Hepatocyte (in vitro differentiated cells): ENCODE results near the gene CCL23. TPM values are rescaled to one million over a fixed set of nuclear protein-coding genes. Genes with fewer than 3 reads are reported as not detected.

Experiments used
- DNase-seq: peaks from one replicate; pipeline ENCODE4 v3.0.0-alpha.2; 2016; ENCODE audit warnings: low spot score
- H2AFZ ChIP-seq: fragments of 200-600 bp; sonication (generic); 2 replicates; pipeline ENCODE4 v1.6.0; 2016; ENCODE audit warnings: antibody characterized with exemption, mild to moderate bottlenecking
- H3K27ac ChIP-seq: fragments of 200-600 bp; sonication (generic); 2 replicates; pipeline ENCODE4 v1.5.1; 2016; ENCODE audit warnings: mild to moderate bottlenecking
- H3K27me3 ChIP-seq: fragments of 200-600 bp; sonication (generic); 2 replicates; pipeline ENCODE4 v1.6.1; 2016
- H3K36me3 ChIP-seq: fragments of 200-600 bp; sonication (generic); replicated peaks from 2 replicates; pipeline ENCODE4 v1.5.1; 2016; ENCODE audit warnings: low read depth; ENCODE audit not compliant: insufficient read depth
- H3K4me1 ChIP-seq: fragments of 200-600 bp; sonication (generic); 2 replicates; pipeline ENCODE4 v1.5.1; 2016; ENCODE audit warnings: mild to moderate bottlenecking, moderate library complexity; ENCODE audit not compliant: insufficient read depth
- H3K4me2 ChIP-seq: fragments of 200-600 bp; sonication (generic); 2 replicates; pipeline ENCODE4 v1.6.0; 2016
- H3K4me3 ChIP-seq: fragments of 200-600 bp; sonication (generic); 2 replicates; pipeline ENCODE4 v1.5.1; 2016; ENCODE audit warnings: mild to moderate bottlenecking
- H3K79me2 ChIP-seq: fragments of 200-600 bp; sonication (generic); 2 replicates; pipeline ENCODE4 v1.6.0; 2017; ENCODE audit warnings: mild to moderate bottlenecking
- H3K9me2 ChIP-seq: fragments of 200-600 bp; sonication (generic); replicated peaks from 2 replicates; pipeline ENCODE4 v1.6.0; 2017; ENCODE audit warnings: mild to moderate bottlenecking; ENCODE audit not compliant: insufficient read depth
- H3K9me3 ChIP-seq: fragments of 200-600 bp; sonication (generic); 2 replicates; pipeline ENCODE4 v1.5.1; 2016; ENCODE audit warnings: low read depth, mild to moderate bottlenecking
- H4K20me1 ChIP-seq: fragments of 200-600 bp; sonication (generic); 2 replicates; pipeline ENCODE4 v1.6.0; 2016; ENCODE audit warnings: mild to moderate bottlenecking; ENCODE audit not compliant: insufficient read depth, poor library complexity, severe bottlenecking
- CTCF ChIP-seq: fragments of 200-600 bp; sonication (generic); IDR thresholded peaks from 2 replicates; pipeline ENCODE4 v1.5.1; 2016; ENCODE audit warnings: antibody characterized with exemption, mild to moderate bottlenecking; ENCODE audit not compliant: poor library complexity
- EZH2 ChIP-seq: fragments of 200-600 bp; sonication (generic); IDR thresholded peaks from 2 replicates; pipeline ENCODE4 v1.6.1; 2016; ENCODE audit warnings: antibody characterized with exemption, mild to moderate bottlenecking, borderline replicate concordance
- EZH2phosphoT487 ChIP-seq: fragments of 200-600 bp; sonication (generic); IDR thresholded peaks from one replicate; pipeline ENCODE4 v1.6.1; 2018; ENCODE audit warnings: antibody characterized with exemption, mild to moderate bottlenecking, low read depth, moderate library complexity; ENCODE audit not compliant: unreplicated experiment, severe bottlenecking
- WGBS: methylation state at CpG from one replicate; pipeline ENCODE4 v1.1.6; 2016; ENCODE audit warnings: low lambda C conversion rate; ENCODE audit errors: missing lambda C conversion rate; 5-methylcytosine and 5-hydroxymethylcytosine counted together
- polyA plus RNA-seq: library from polyadenylated mRNA; unstranded; fragments of >200 nt; fragmentation: Nextera tagmentation; extraction: Ambion mirVana; gene quantifications from 2 replicates; pipeline ENCODE4 v1.2.1, GENCODE V29; 2016
- total RNA-seq: library from RNA; depleted of rRNA; stranded (reverse); fragments of >200 nt; gene quantifications from 2 replicates; pipeline ENCODE4 v1.2.3, GENCODE V29; 2014

Gene CCL23
- total and polyA plus RNA-seq, 2 experiments from 2014 or later = not detected

- WGBS = 100% methylated on average over 1 of the region's 1 CpG
- no peaks in the 10 kb centered on the region for H3K36me3 ChIP-seq
- H3K4me3 ChIP-seq = no peak within 1 kb of the TSS
- H3K4me1 ChIP-seq = peaks cover 8% of the 10 kb centered on the region
- no peak within 1 kb of the TSS for H3K4me2 ChIP-seq
- DNase-seq = no peak
- H3K9me3 ChIP-seq = no peaks in the 10 kb centered on the region
- H3K27me3 ChIP-seq = no peaks in the 10 kb centered on the region
- H3K79me2 ChIP-seq = no peaks in the 10 kb centered on the region
- H3K9me2 ChIP-seq = no peaks in the 10 kb centered on the region
- no peak within 1 kb of the TSS for H2AFZ ChIP-seq
- H3K27ac ChIP-seq = no peak within 1 kb of the TSS
- TF ChIP-seq CTCF (no peak), EZH2 (no peak), EZH2phosphoT487 (no peak)
- H4K20me1 ChIP-seq = no peaks in the 10 kb centered on the region
Measured at GRCh38 chr17:35986643-35987042, 31.1 kb downstream of the CCL23 start, which contains the start of gene CCL14. CCL14 (minus strand) TSS chr17:35986729; CDS start chr17:35986649, 80 bp downstream.

- Histone ChIP-seq H3K4me3 (no peak overlapping the region), H3K4me1 (no peaks in the 10 kb centered on the region), H3K36me3 (no peaks in the 10 kb centered on the region), H3K27ac (no peak overlapping the region), H4K20me1 (no peaks in the 10 kb centered on the region), H3K4me2 (no peak overlapping the region), H3K9me2 (no peaks in the 10 kb centered on the region), H2AFZ (no peak overlapping the region), H3K79me2 (no peaks in the 10 kb centered on the region), H3K27me3 (no peaks in the 10 kb centered on the region), H3K9me3 (no peaks in the 10 kb centered on the region)
- no peak for TF ChIP-seq EZH2
- TF ChIP-seq CTCF = no peak
- TF ChIP-seq EZH2phosphoT487 = no peak
- WGBS = 97% methylated on average over 6 of the region's 6 CpGs
- DNase-seq = no peak
Measured at GRCh38 chr17:35984140-35984539, 33.6 kb downstream of the CCL23 start.

- TF ChIP-seq EZH2 (no peak), EZH2phosphoT487 (no peak), CTCF (no peak)
- Histone ChIP-seq H3K4me1 (no peaks in the 10 kb centered on the region), H2AFZ (no peak overlapping the region), H3K27me3 (no peaks in the 10 kb centered on the region), H3K79me2 (no peaks in the 10 kb centered on the region), H3K9me3 (no peaks in the 10 kb centered on the region), H3K9me2 (no peaks in the 10 kb centered on the region), H4K20me1 (no peaks in the 10 kb centered on the region), H3K4me2 (no peak overlapping the region), H3K36me3 (no peaks in the 10 kb centered on the region), H3K27ac (peak overlapping the region; percentile 31), H3K4me3 (no peak overlapping the region)
- WGBS = 96% methylated on average over 3 of the region's 3 CpGs
- no peak for DNase-seq
Measured at GRCh38 chr17:35982409-35983191, 35.2 kb downstream of the CCL23 start.
